ENCODE data around the gene ALDH1B1.
A peak's percentile ranks its signal among the peaks of the same experiment; 100 is the strongest.

The ALDH1B1 gene

DNA sequence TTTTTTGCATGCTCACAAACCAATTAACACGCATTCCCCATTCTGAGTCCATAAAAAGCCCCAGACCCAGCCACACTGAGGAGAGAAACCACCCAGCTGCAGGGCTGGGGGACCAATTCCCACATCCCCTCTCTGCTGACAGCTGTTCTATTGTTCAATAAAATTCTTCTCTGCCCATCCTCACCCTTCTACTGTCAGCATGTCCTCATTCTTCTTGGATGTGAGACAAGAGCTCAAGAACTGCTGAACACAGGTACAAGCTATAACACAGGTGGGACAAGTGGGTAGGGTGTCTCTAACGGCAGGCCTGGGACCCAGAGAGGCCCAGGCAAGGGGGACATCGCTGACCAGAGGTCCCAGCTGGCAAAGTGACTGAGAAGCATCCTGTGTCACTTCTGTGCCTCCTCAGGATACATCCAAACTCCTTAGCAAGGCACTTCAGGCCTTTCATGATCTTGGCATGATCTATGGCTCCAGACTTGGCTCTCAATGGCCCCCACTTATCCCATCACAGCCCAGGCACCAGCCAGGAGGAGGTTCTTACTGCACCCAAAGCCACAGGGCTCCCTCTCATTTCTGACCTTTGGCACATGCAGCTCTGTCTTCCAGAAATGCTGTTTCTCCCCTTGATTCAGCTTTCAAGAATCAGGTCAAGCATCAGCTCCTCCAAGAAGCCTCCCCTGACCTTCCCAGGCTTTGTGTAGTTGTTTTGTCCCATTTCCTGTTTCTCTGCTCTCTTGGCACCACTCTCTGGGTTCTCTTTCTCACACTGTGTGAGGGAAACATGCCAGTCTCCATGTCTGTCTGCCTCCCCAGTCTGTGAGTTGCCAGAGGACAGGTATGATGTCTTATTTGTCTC lies 7.3 kb upstream of the ALDH1B1 start:
- Histone ChIP-seq H3K14ac (ENCODE audit: low read length) (peak overlapping the region; percentile 31), H3K4me3 (ENCODE audit: low read length in 2 of 2) (no peak overlapping the region), H3K9ac (ENCODE audit: low read depth, low read length, poor library complexity) (no peak overlapping the region), H3K9me3 (replicated peaks in 1 of 2; ENCODE audit: control insufficient read depth in 2 of 2, insufficient read depth in 1 of 2, low read depth in 1 of 2, low read length in 2 of 2) (peaks cover 6 to 7% of the 10 kb centered on the region in 2 donors), H3K79me1 (ENCODE audit: low read depth, low read length) (no peaks in the 10 kb centered on the region), H3K18ac (ENCODE audit: low read length) (no peak overlapping the region), H3K4me1 (ENCODE audit: control insufficient read depth in 2 of 2, insufficient read depth in 1 of 2, low read depth in 1 of 2, low read length in 2 of 2) (peaks cover 14 to 22% of the 10 kb centered on the region in 2 donors), H2BK15ac (ENCODE audit: low read length) (peak overlapping the region; percentile 19), H2BK12ac (ENCODE audit: low read length) (peak overlapping the region; percentile 18), H3K36me3 (replicated peaks in 1 of 2; ENCODE audit: control insufficient read depth in 2 of 2, insufficient read depth in 2 of 2, low read length in 2 of 2) (no peaks in the 10 kb centered on the region), H4K91ac (ENCODE audit: low read depth, low read length, poor library complexity) (no peak overlapping the region), H3K23ac (ENCODE audit: low read depth, low read length, poor library complexity) (no peak overlapping the region), H2BK120ac (ENCODE audit: low read depth, low read length) (no peak overlapping the region), H3K4me2 (ENCODE audit: insufficient read depth, low read length, poor library complexity, severe bottlenecking) (no peak overlapping the region), H3K4ac (ENCODE audit: low read length) (no peak overlapping the region), H3K27ac (replicated peaks; ENCODE audit: low read length) (no peak overlapping the region), H3K27me3 (ENCODE audit: control insufficient read depth in 3 of 3, insufficient read depth in 3 of 3, low read depth in 1 of 3, low read length in 3 of 3) (peaks cover 0 to 12% (median 0%) of the 10 kb centered on the region in 3 experiments), H2BK5ac (ENCODE audit: low read length) (no peak overlapping the region), H2AFZ (ENCODE audit: low read length) (no peak overlapping the region), H4K8ac (ENCODE audit: low read depth, low read length) (no peak overlapping the region), H2AK5ac (ENCODE audit: low read depth, low read length) (peak overlapping the region; percentile 34)
- WGBS, 2 donors (ENCODE audit: extremely low coverage in 2 of 2, insufficient read length in 2 of 2, insufficient replicate concordance in 1 of 2) = no CpG with 5 or more reads among the region's 3 CpGs
- no peak for DNase-seq (ENCODE audit: low spot score)

- Histone ChIP-seq H3K18ac (ENCODE audit: low read length) (no peak overlapping the region), H3K27ac (replicated peaks; ENCODE audit: low read length) (no peak overlapping the region), H2AFZ (ENCODE audit: low read length) (no peak overlapping the region), H3K23ac (ENCODE audit: low read depth, low read length, poor library complexity) (no peak overlapping the region), H3K4me2 (ENCODE audit: insufficient read depth, low read length, poor library complexity, severe bottlenecking) (no peak overlapping the region), H3K27me3 (ENCODE audit: control insufficient read depth in 3 of 3, insufficient read depth in 3 of 3, low read depth in 1 of 3, low read length in 3 of 3) (peaks cover 0 to 12% (median 0%) of the 10 kb centered on the region in 3 experiments), H3K36me3 (replicated peaks in 1 of 2; ENCODE audit: control insufficient read depth in 2 of 2, insufficient read depth in 2 of 2, low read length in 2 of 2) (no peaks in the 10 kb centered on the region), H2AK5ac (ENCODE audit: low read depth, low read length) (peak overlapping the region; percentile 34), H3K4ac (ENCODE audit: low read length) (no peak overlapping the region), H4K8ac (ENCODE audit: low read depth, low read length) (no peak overlapping the region), H3K4me1 (ENCODE audit: control insufficient read depth in 2 of 2, insufficient read depth in 1 of 2, low read depth in 1 of 2, low read length in 2 of 2) (peaks cover 9 to 15% of the 10 kb centered on the region in 2 donors), H3K14ac (ENCODE audit: low read length) (peak overlapping the region; percentile 31), H2BK5ac (ENCODE audit: low read length) (no peak overlapping the region), H4K91ac (ENCODE audit: low read depth, low read length, poor library complexity) (no peak overlapping the region), H2BK120ac (ENCODE audit: low read depth, low read length) (no peak overlapping the region), H3K4me3 (ENCODE audit: low read length in 2 of 2) (no peak overlapping the region), H3K9me3 (replicated peaks in 1 of 2; ENCODE audit: control insufficient read depth in 2 of 2, insufficient read depth in 1 of 2, low read depth in 1 of 2, low read length in 2 of 2) (peaks cover 6 to 7% of the 10 kb centered on the region in 2 donors), H2BK15ac (ENCODE audit: low read length) (peak overlapping the region; percentile 19), H3K79me1 (ENCODE audit: low read depth, low read length) (no peaks in the 10 kb centered on the region), H2BK12ac (ENCODE audit: low read length) (no peak overlapping the region), H3K9ac (ENCODE audit: low read depth, low read length, poor library complexity) (no peak overlapping the region)
- no CpG with 5 or more reads among the region's 3 CpGs for WGBS, 2 donors (ENCODE audit: extremely low coverage in 2 of 2, insufficient read length in 2 of 2, insufficient replicate concordance in 1 of 2)
- no peak for DNase-seq (ENCODE audit: low spot score)
These were observed 6.6 kb upstream of the ALDH1B1 start for GRCh38 chr9:38385896-38386295.

DNA sequence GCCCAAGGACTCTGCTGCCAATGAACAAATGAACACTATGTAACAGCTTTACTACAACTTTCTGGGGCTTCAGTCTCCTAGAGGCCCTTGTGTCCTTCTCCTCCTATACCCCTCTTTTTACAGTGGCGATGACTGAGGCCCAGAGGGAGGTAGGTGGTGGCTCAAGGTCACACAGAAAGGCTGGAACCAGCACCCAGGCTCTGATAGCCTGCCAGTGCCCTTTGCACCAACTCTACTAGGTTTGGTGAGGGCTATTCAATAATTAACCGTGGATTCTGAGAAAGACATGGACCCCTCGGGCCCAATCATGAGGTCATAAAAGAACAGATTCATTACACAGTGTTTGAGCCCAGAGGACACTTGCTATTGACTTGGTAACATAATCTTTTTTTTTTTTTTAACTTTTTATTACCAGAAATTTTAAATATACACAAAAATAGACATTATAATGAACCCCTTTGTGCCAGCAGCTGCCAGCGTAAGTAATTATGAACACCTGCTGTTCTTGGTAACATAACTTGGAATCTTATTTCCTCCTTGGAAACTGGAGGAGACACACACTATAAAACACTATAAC lies 6.1 kb upstream of the ALDH1B1 start:
- no peak overlapping the region for H3K14ac ChIP-seq (ENCODE audit: low read length)
- no peak overlapping the region for H2AFZ ChIP-seq (ENCODE audit: low read length)
- H3K4me1 ChIP-seq (ENCODE audit: control insufficient read depth in 2 of 2, insufficient read depth in 1 of 2, low read depth in 1 of 2, low read length in 2 of 2) = peaks cover 4 to 10% of the 10 kb centered on the region in 2 donors
- no peak overlapping the region for H3K23ac ChIP-seq (ENCODE audit: low read depth, low read length, poor library complexity)
- H3K27me3 ChIP-seq (ENCODE audit: control insufficient read depth in 3 of 3, insufficient read depth in 3 of 3, low read depth in 1 of 3, low read length in 3 of 3) = peaks cover 0 to 12% (median 2%) of the 10 kb centered on the region in 3 experiments
- no peak overlapping the region for H4K8ac ChIP-seq (ENCODE audit: low read depth, low read length)
- no peak overlapping the region for H2BK12ac ChIP-seq (ENCODE audit: low read length)
- no peak overlapping the region for H3K4me3 ChIP-seq (ENCODE audit: low read length in 2 of 2)
- H2BK120ac ChIP-seq (ENCODE audit: low read depth, low read length) = no peak overlapping the region
- H3K36me3 ChIP-seq (replicated peaks in 1 of 2; ENCODE audit: control insufficient read depth in 2 of 2, insufficient read depth in 2 of 2, low read length in 2 of 2) = no peaks in the 10 kb centered on the region
- H3K18ac ChIP-seq (ENCODE audit: low read length) = no peak overlapping the region
- H3K9ac ChIP-seq (ENCODE audit: low read depth, low read length, poor library complexity) = no peak overlapping the region
- peaks cover 6 to 7% of the 10 kb centered on the region in 2 donors for H3K9me3 ChIP-seq (replicated peaks in 1 of 2; ENCODE audit: control insufficient read depth in 2 of 2, insufficient read depth in 1 of 2, low read depth in 1 of 2, low read length in 2 of 2)
- H3K4ac ChIP-seq (ENCODE audit: low read length) = no peak overlapping the region
- no peak overlapping the region for H3K4me2 ChIP-seq (ENCODE audit: insufficient read depth, low read length, poor library complexity, severe bottlenecking)
- no CpG with 5 or more reads among the region's 4 CpGs for WGBS, 2 donors (ENCODE audit: extremely low coverage in 2 of 2, insufficient read length in 2 of 2, insufficient replicate concordance in 1 of 2)
- H3K79me1 ChIP-seq (ENCODE audit: low read depth, low read length) = no peaks in the 10 kb centered on the region
- H2BK15ac ChIP-seq (ENCODE audit: low read length) = no peak overlapping the region
- DNase-seq (ENCODE audit: low spot score) = no peak
- H3K27ac ChIP-seq (replicated peaks; ENCODE audit: low read length) = no peak overlapping the region
- H2BK5ac ChIP-seq (ENCODE audit: low read length) = no peak overlapping the region
- no peak overlapping the region for H4K91ac ChIP-seq (ENCODE audit: low read depth, low read length, poor library complexity)
- H2AK5ac ChIP-seq (ENCODE audit: low read depth, low read length) = no peak overlapping the region

DNA sequence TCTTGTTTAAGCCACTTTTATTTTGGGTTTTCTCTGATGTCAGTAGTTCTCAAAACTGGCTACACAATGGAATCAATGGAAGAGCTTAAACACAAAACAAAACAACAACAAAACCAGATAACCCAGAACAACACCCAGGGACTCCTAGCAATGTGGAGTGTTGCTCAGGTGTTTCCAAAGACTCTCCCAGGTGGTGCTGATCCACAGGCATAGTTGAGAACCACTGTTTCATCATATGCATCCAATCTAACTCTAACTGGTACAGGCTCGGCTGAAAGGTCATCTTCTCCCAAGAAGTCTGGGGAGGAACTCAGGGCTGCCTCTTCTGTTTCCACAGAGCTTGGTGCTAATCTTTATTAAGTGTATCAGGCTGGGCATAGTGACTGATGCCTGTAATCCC lies 5.4 kb upstream of the ALDH1B1 start:
- no peak overlapping the region for H2BK120ac ChIP-seq (ENCODE audit: low read depth, low read length)
- no peaks in the 10 kb centered on the region for H3K36me3 ChIP-seq (replicated peaks in 1 of 2; ENCODE audit: control insufficient read depth in 2 of 2, insufficient read depth in 2 of 2, low read length in 2 of 2)
- no peak overlapping the region for H3K18ac ChIP-seq (ENCODE audit: low read length)
- peaks cover 0 to 12% (median 3%) of the 10 kb centered on the region in 3 experiments for H3K27me3 ChIP-seq (ENCODE audit: control insufficient read depth in 3 of 3, insufficient read depth in 3 of 3, low read depth in 1 of 3, low read length in 3 of 3)
- H3K4me2 ChIP-seq (ENCODE audit: insufficient read depth, low read length, poor library complexity, severe bottlenecking) = no peak overlapping the region
- no peak overlapping the region for H2AK5ac ChIP-seq (ENCODE audit: low read depth, low read length)
- no peak overlapping the region for H2AFZ ChIP-seq (ENCODE audit: low read length)
- H4K91ac ChIP-seq (ENCODE audit: low read depth, low read length, poor library complexity) = no peak overlapping the region
- H3K23ac ChIP-seq (ENCODE audit: low read depth, low read length, poor library complexity) = no peak overlapping the region
- no peak overlapping the region for H2BK15ac ChIP-seq (ENCODE audit: low read length)
- no peak overlapping the region for H3K4ac ChIP-seq (ENCODE audit: low read length)
- H3K79me1 ChIP-seq (ENCODE audit: low read depth, low read length) = no peaks in the 10 kb centered on the region
- peaks cover 1 to 10% of the 10 kb centered on the region in 2 donors for H3K4me1 ChIP-seq (ENCODE audit: control insufficient read depth in 2 of 2, insufficient read depth in 1 of 2, low read depth in 1 of 2, low read length in 2 of 2)
- H3K27ac ChIP-seq (replicated peaks; ENCODE audit: low read length) = no peak overlapping the region
- H2BK12ac ChIP-seq (ENCODE audit: low read length) = no peak overlapping the region
- H3K14ac ChIP-seq (ENCODE audit: low read length) = no peak overlapping the region
- no peak overlapping the region for H4K8ac ChIP-seq (ENCODE audit: low read depth, low read length)
- peaks cover 6 to 7% of the 10 kb centered on the region in 2 donors for H3K9me3 ChIP-seq (replicated peaks in 1 of 2; ENCODE audit: control insufficient read depth in 2 of 2, insufficient read depth in 1 of 2, low read depth in 1 of 2, low read length in 2 of 2)
- H2BK5ac ChIP-seq (ENCODE audit: low read length) = no peak overlapping the region
- WGBS, 2 donors (ENCODE audit: extremely low coverage in 2 of 2, insufficient read length in 2 of 2, insufficient replicate concordance in 1 of 2) = no CpG with 5 or more reads among the region's 1 CpG
- no peak overlapping the region for H3K9ac ChIP-seq (ENCODE audit: low read depth, low read length, poor library complexity)
- no peak for DNase-seq (ENCODE audit: low spot score)
- no peak overlapping the region for H3K4me3 ChIP-seq (ENCODE audit: low read length in 2 of 2)
